ENCODE results near the gene MOB1A.

The MOB1A gene

DNA sequence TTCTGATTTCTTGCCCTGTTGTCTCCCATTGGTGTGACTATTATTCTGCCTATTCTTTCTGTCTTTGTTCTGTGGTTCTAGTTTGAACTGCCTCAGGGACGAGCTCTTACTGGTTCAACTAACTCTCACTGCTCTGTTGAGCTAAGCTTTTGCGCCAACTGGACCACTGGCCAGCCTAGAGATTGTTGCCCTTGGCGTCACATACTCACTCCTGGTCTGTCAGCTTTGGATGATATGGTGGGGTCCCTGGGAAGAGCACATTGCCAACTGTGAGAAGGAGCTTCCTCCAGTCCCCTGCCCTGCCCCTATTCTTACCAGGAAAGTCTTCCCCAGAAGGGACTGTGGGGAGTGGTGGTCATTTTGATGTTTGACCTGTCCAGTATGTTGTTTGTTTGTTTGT is 25.8 kb upstream of the MOB1A start:
- Histone ChIP-seq H3K4me3 (ENCODE audit: insufficient read depth in 1 of 2, low read depth in 1 of 2, low read length in 2 of 2) (no peak overlapping the region), H3K14ac (ENCODE audit: low read length in 2 of 2) (no peak overlapping the region), H3K4me1 (ENCODE audit: control insufficient read depth, insufficient read depth, low read depth, low read length) (peaks cover 11% of the 10 kb centered on the region), H2AFZ (ENCODE audit: low read depth, low read length) (no peak overlapping the region), H3K27ac (ENCODE audit: low read length, poor library complexity, severe bottlenecking) (no peak overlapping the region), H2BK15ac (ENCODE audit: low read depth, poor library complexity, severe bottlenecking) (no peak overlapping the region), H3K4me2 (ENCODE audit: low read length, poor library complexity, severe bottlenecking) (no peak overlapping the region), H2BK5ac (ENCODE audit: low read depth, low read length, poor library complexity, severe bottlenecking) (no peak overlapping the region), H3K79me1 (replicated peaks; ENCODE audit: low read length, poor library complexity, severe bottlenecking) (peaks cover 6% of the 10 kb centered on the region), H3K27me3 (ENCODE audit: control insufficient read depth in 1 of 2, insufficient read depth in 1 of 2, low read length in 2 of 2) (no peaks in the 10 kb centered on the region), H2AK5ac (ENCODE audit: low read length, severe bottlenecking) (no peak overlapping the region), H3K36me3 (ENCODE audit: control insufficient read depth in 1 of 2, insufficient read depth in 2 of 2, low read depth in 1 of 2, low read length in 2 of 2) (peaks cover 6 to 29% of the 10 kb centered on the region in 2 experiments), H3K23ac (ENCODE audit: low read length in 2 of 2) (no peak overlapping the region), H2BK12ac (ENCODE audit: low read length in 2 of 2) (no peak overlapping the region), H4K8ac (ENCODE audit: low read length) (no peak overlapping the region), H3K18ac (ENCODE audit: low read depth in 1 of 2, low read length in 2 of 2) (no peak overlapping the region), H3K9me3 (ENCODE audit: control insufficient read depth, low read length) (no peaks in the 10 kb centered on the region), H4K91ac (ENCODE audit: low read length) (no peak overlapping the region), H3K9ac (ENCODE audit: low read length) (no peak overlapping the region), H3K4ac (ENCODE audit: low read depth in 1 of 2, low read length in 2 of 2) (no peak overlapping the region), H2BK120ac (ENCODE audit: low read depth, low read length) (no peak overlapping the region)
- no peak for DNase-seq
- WGBS: 100% methylated on average over 3 of the region's 3 CpGs

DNA sequence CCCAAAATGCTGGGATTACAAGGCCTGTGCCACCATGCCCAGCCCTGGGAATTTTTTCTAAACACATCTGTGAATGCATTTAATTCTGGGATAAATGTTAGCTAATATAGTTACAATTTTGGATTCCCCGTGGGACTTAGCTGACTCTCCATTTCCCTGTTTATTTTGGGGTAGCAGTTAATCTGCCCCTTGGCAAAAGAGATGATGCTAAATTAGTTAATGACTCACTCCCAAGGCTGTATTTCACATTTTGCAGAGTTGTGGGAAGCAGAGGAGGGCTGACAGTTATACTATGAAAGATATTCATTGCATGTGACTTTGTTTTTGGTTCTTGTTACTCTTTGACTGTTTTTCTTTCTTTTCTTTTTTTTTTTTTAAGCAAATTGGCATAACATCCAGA is 22.9 kb upstream of the MOB1A start:
- Histone ChIP-seq H4K8ac (ENCODE audit: low read length) (no peak overlapping the region), H3K4me2 (ENCODE audit: low read length, poor library complexity, severe bottlenecking) (no peak overlapping the region), H3K27ac (ENCODE audit: low read length, poor library complexity, severe bottlenecking) (no peak overlapping the region), H3K14ac (ENCODE audit: low read length in 2 of 2) (no peak overlapping the region), H3K4ac (ENCODE audit: low read depth in 1 of 2, low read length in 2 of 2) (no peak overlapping the region), H3K9ac (ENCODE audit: low read length) (peak overlapping the region; percentile 60), H3K36me3 (ENCODE audit: control insufficient read depth in 1 of 2, insufficient read depth in 2 of 2, low read depth in 1 of 2, low read length in 2 of 2) (peaks cover 6 to 13% of the 10 kb centered on the region in 2 experiments), H2BK5ac (ENCODE audit: low read depth, low read length, poor library complexity, severe bottlenecking) (no peak overlapping the region), H3K27me3 (ENCODE audit: control insufficient read depth in 1 of 2, insufficient read depth in 1 of 2, low read length in 2 of 2) (no peaks in the 10 kb centered on the region), H3K4me3 (ENCODE audit: insufficient read depth in 1 of 2, low read depth in 1 of 2, low read length in 2 of 2) (peak overlapping the region in 1 of 2 experiments; percentile 18), H2BK12ac (ENCODE audit: low read length in 2 of 2) (no peak overlapping the region), H3K23ac (ENCODE audit: low read length in 2 of 2) (no peak overlapping the region), H2BK15ac (ENCODE audit: low read depth, poor library complexity, severe bottlenecking) (no peak overlapping the region), H2AFZ (ENCODE audit: low read depth, low read length) (no peak overlapping the region), H3K18ac (ENCODE audit: low read depth in 1 of 2, low read length in 2 of 2) (no peak overlapping the region), H2AK5ac (ENCODE audit: low read length, severe bottlenecking) (no peak overlapping the region), H3K4me1 (ENCODE audit: control insufficient read depth, insufficient read depth, low read depth, low read length) (peaks cover 8% of the 10 kb centered on the region), H3K79me1 (replicated peaks; ENCODE audit: low read length, poor library complexity, severe bottlenecking) (no peaks in the 10 kb centered on the region), H3K9me3 (ENCODE audit: control insufficient read depth, low read length) (no peaks in the 10 kb centered on the region), H2BK120ac (ENCODE audit: low read depth, low read length) (no peak overlapping the region), H4K91ac (ENCODE audit: low read length) (no peak overlapping the region)
- peak; percentile 33 for DNase-seq
- 17% methylated on average over 1 of the region's 1 CpG for WGBS

DNA sequence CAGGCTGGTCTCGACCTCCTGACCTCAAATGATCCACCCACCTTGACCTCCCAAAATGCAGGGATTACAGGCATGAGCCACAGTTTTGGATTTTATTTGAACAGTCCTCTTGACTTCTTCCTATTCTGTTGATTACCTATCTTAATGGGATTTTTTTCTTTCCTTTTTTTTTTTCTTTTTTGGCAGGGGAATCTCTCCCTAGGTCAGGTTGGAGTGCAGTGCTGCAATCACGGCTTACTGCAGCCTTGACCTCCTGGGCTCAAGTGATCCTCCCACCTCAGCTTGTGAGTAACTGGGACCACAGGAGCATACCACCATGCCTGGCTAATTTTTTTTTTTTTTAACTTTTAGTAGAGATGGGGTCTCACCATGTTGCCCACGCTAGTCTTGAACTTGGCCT is 22.5 kb upstream of the MOB1A start:
- no peak overlapping the region for H3K9ac ChIP-seq (ENCODE audit: low read length)
- no peak overlapping the region for H3K4ac ChIP-seq (ENCODE audit: low read depth in 1 of 2, low read length in 2 of 2)
- no peak for DNase-seq
- no peak overlapping the region for H2BK5ac ChIP-seq (ENCODE audit: low read depth, low read length, poor library complexity, severe bottlenecking)
- H3K14ac ChIP-seq (ENCODE audit: low read length in 2 of 2): no peak overlapping the region
- H3K4me3 ChIP-seq (ENCODE audit: insufficient read depth in 1 of 2, low read depth in 1 of 2, low read length in 2 of 2): peak overlapping the region in 1 of 2 experiments; percentile 18
- no peak overlapping the region for H2BK15ac ChIP-seq (ENCODE audit: low read depth, poor library complexity, severe bottlenecking)
- H3K4me2 ChIP-seq (ENCODE audit: low read length, poor library complexity, severe bottlenecking): no peak overlapping the region
- H2AFZ ChIP-seq (ENCODE audit: low read depth, low read length): no peak overlapping the region
- no peak overlapping the region for H2BK12ac ChIP-seq (ENCODE audit: low read length in 2 of 2)
- no peak overlapping the region for H4K8ac ChIP-seq (ENCODE audit: low read length)
- H2AK5ac ChIP-seq (ENCODE audit: low read length, severe bottlenecking): no peak overlapping the region
- peaks cover 5% of the 10 kb centered on the region for H3K4me1 ChIP-seq (ENCODE audit: control insufficient read depth, insufficient read depth, low read depth, low read length)
- no peak overlapping the region for H3K27ac ChIP-seq (ENCODE audit: low read length, poor library complexity, severe bottlenecking)
- no peak overlapping the region for H2BK120ac ChIP-seq (ENCODE audit: low read depth, low read length)
- no peak overlapping the region for H3K23ac ChIP-seq (ENCODE audit: low read length in 2 of 2)
- no peaks in the 10 kb centered on the region for H3K79me1 ChIP-seq (replicated peaks; ENCODE audit: low read length, poor library complexity, severe bottlenecking)
- no peaks in the 10 kb centered on the region for H3K27me3 ChIP-seq (ENCODE audit: control insufficient read depth in 1 of 2, insufficient read depth in 1 of 2, low read length in 2 of 2)
- H3K9me3 ChIP-seq (ENCODE audit: control insufficient read depth, low read length): no peaks in the 10 kb centered on the region
- no peak overlapping the region for H4K91ac ChIP-seq (ENCODE audit: low read length)
- H3K18ac ChIP-seq (ENCODE audit: low read depth in 1 of 2, low read length in 2 of 2): no peak overlapping the region
- 100% methylated on average over 1 of the region's 3 CpGs for WGBS
- peaks cover 6 to 13% of the 10 kb centered on the region in 2 experiments for H3K36me3 ChIP-seq (ENCODE audit: control insufficient read depth in 1 of 2, insufficient read depth in 2 of 2, low read depth in 1 of 2, low read length in 2 of 2)

DNA sequence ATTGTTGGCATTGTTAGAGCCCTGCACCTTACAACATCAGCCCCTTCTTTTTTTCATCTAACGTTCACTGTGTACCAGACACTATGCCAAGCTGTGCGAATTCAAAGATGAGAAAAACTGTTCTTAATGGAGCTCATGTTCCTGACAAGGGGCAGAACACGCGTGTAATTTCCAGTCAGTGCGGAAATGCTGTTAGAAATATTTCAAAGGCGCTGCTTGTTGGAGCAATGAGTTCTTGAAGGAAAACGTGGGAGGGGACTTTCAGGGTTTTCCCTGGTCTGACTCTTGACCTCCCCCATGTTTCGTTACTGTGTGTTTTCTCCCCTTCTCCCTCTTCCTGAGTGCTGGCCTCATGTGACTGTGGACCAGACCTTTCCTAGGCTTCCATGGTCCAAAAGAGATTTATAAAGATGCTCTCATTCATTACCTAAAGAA is 21.2 kb upstream of the MOB1A start:
- H2BK15ac ChIP-seq (ENCODE audit: low read depth, poor library complexity, severe bottlenecking): no peak overlapping the region
- no peak overlapping the region for H4K8ac ChIP-seq (ENCODE audit: low read length)
- no peak overlapping the region for H2AK5ac ChIP-seq (ENCODE audit: low read length, severe bottlenecking)
- H3K9ac ChIP-seq (ENCODE audit: low read length): peak overlapping the region; percentile 93
- H3K27ac ChIP-seq (ENCODE audit: low read length, poor library complexity, severe bottlenecking): no peak overlapping the region
- no peaks in the 10 kb centered on the region for H3K27me3 ChIP-seq (ENCODE audit: control insufficient read depth in 1 of 2, insufficient read depth in 1 of 2, low read length in 2 of 2)
- H3K36me3 ChIP-seq (ENCODE audit: control insufficient read depth in 1 of 2, insufficient read depth in 2 of 2, low read depth in 1 of 2, low read length in 2 of 2): peaks cover 6 to 9% of the 10 kb centered on the region in 2 experiments
- H4K91ac ChIP-seq (ENCODE audit: low read length): no peak overlapping the region
- DNase-seq: peak; percentile 64
- H2BK5ac ChIP-seq (ENCODE audit: low read depth, low read length, poor library complexity, severe bottlenecking): no peak overlapping the region
- H3K4me3 ChIP-seq (ENCODE audit: insufficient read depth in 1 of 2, low read depth in 1 of 2, low read length in 2 of 2): peak overlapping the region in 1 of 2 experiments; percentile 82
- H3K4me1 ChIP-seq (ENCODE audit: control insufficient read depth, insufficient read depth, low read depth, low read length): peaks cover 5% of the 10 kb centered on the region
- peak overlapping the region; percentile 84 for H3K4me2 ChIP-seq (ENCODE audit: low read length, poor library complexity, severe bottlenecking)
- H2BK120ac ChIP-seq (ENCODE audit: low read depth, low read length): no peak overlapping the region
- H3K18ac ChIP-seq (ENCODE audit: low read depth in 1 of 2, low read length in 2 of 2): no peak overlapping the region
- no peak overlapping the region for H2AFZ ChIP-seq (ENCODE audit: low read depth, low read length)
- no peak overlapping the region for H2BK12ac ChIP-seq (ENCODE audit: low read length in 2 of 2)
- H3K79me1 ChIP-seq (replicated peaks; ENCODE audit: low read length, poor library complexity, severe bottlenecking): no peaks in the 10 kb centered on the region
- H3K9me3 ChIP-seq (ENCODE audit: control insufficient read depth, low read length): no peaks in the 10 kb centered on the region
- H3K4ac ChIP-seq (ENCODE audit: low read depth in 1 of 2, low read length in 2 of 2): no peak overlapping the region
- WGBS: 2% methylated on average over 8 of the region's 8 CpGs
- H3K14ac ChIP-seq (ENCODE audit: low read length in 2 of 2): no peak overlapping the region
- no peak overlapping the region for H3K23ac ChIP-seq (ENCODE audit: low read length in 2 of 2)

Measured in mesenchymal stem cell (in vitro differentiated cells and primary cell).